Lung (tissue), 12 donors: ENCODE measurements around the gene HOXA9. TPM values are rescaled to one million over a fixed set of nuclear protein-coding genes. Genes with fewer than 3 reads are reported as not detected.

Source experiments
- ATAC-seq: fragments of 200-7000 bp; cut with Tn5 transposase; one replicate; pipeline ENCODE4 v1.9.1; 2020; ENCODE audit warnings: moderate number of reproducible peaks; ENCODE audit not compliant: insufficient read depth, low FRiP score
- DNase-seq, 3 donors: peaks; one replicate each; pipeline ENCODE4 v3.0.0-alpha.2; 2013 to 2017
- H3K27ac ChIP-seq, 2 donors: one replicate each; pipeline ENCODE4 v1.5.1; 2013; ENCODE audit warnings: mild to moderate bottlenecking in 2 of 2, moderate library complexity in 2 of 2, control low read depth in 1 of 2, inconsistent platforms in 1 of 2, low read depth in 1 of 2, low read length in 1 of 2
- H3K27me3 ChIP-seq, 3 donors: one replicate each; pipeline ENCODE4 v1.5.1; 2013; ENCODE audit warnings: low read length in 2 of 3; ENCODE audit not compliant: control insufficient read depth in 3 of 3, insufficient read depth in 3 of 3
- H3K36me3 ChIP-seq, 4 donors: one replicate each; pipeline ENCODE4 v1.5.1; 2013; ENCODE audit warnings: low read length in 4 of 4, mild to moderate bottlenecking in 1 of 4, moderate library complexity in 1 of 4; ENCODE audit not compliant: control insufficient read depth in 4 of 4, insufficient read depth in 4 of 4
- H3K4me1 ChIP-seq, 5 donors: one replicate each; pipeline ENCODE4 v1.5.1; 2013; ENCODE audit warnings: low read length in 5 of 5, mild to moderate bottlenecking in 2 of 5, moderate library complexity in 1 of 5; ENCODE audit not compliant: control insufficient read depth in 5 of 5, insufficient read depth in 5 of 5
- H3K4me3 ChIP-seq: one replicate; pipeline ENCODE4 v1.5.1; 2013; ENCODE audit warnings: mild to moderate bottlenecking, control low read depth, moderate library complexity
- H3K9ac ChIP-seq, 2 donors: one replicate each; pipeline ENCODE4 v1.5.1; 2013; ENCODE audit warnings: low read length in 2 of 2, control low read depth in 1 of 2; ENCODE audit not compliant: insufficient read depth in 1 of 2
- H3K9me3 ChIP-seq, 4 donors: one replicate each; pipeline ENCODE4 v1.5.1; 2013; ENCODE audit warnings: low read length in 3 of 4, mild to moderate bottlenecking in 1 of 4, moderate library complexity in 1 of 4; ENCODE audit not compliant: control insufficient read depth in 4 of 4, insufficient read depth in 3 of 4
- WGBS, 2 donors: extraction: QIAGEN DNeasy Blood & Tissue Kit; methylation state at CpG; one replicate each; pipeline ENCODE4 v1.1.7; 2013; 5-methylcytosine and 5-hydroxymethylcytosine counted together
- polyA plus RNA-seq, 2 donors: library from polyadenylated mRNA; stranded (reverse); fragments of 200-250 nt; gene quantifications; one replicate each; pipeline ENCODE4 v1.2.1, GENCODE V29; 2013
- total RNA-seq, 2 donors: library from RNA; depleted of rRNA in 1 of 2; stranded (reverse); fragments of >200 nt in 1 of 2; gene quantifications; one replicate each; pipeline ENCODE4 v1.2.1, GENCODE V29; 2014 to 2021
- TF ChIP-seq, protein P1 (sequence below): IDR thresholded peaks from 2 replicates; pipeline ENCODE4 v1.5.1; 2012; ENCODE audit warnings: mild to moderate bottlenecking; ENCODE audit errors: control extremely low read depth, extremely low read depth
- donor health status: control.
- donor health status: control.
- donor health status: Bipolar disorder and iron deficiency.
- donor health status: healthy.
- donor health status: DM: yes; HTN: yes; CAD: no.

Gene HOXA9
- total and polyA plus RNA-seq, 4 donors, result 0.11 to 0.85 (median 0.43) TPM

DNA sequence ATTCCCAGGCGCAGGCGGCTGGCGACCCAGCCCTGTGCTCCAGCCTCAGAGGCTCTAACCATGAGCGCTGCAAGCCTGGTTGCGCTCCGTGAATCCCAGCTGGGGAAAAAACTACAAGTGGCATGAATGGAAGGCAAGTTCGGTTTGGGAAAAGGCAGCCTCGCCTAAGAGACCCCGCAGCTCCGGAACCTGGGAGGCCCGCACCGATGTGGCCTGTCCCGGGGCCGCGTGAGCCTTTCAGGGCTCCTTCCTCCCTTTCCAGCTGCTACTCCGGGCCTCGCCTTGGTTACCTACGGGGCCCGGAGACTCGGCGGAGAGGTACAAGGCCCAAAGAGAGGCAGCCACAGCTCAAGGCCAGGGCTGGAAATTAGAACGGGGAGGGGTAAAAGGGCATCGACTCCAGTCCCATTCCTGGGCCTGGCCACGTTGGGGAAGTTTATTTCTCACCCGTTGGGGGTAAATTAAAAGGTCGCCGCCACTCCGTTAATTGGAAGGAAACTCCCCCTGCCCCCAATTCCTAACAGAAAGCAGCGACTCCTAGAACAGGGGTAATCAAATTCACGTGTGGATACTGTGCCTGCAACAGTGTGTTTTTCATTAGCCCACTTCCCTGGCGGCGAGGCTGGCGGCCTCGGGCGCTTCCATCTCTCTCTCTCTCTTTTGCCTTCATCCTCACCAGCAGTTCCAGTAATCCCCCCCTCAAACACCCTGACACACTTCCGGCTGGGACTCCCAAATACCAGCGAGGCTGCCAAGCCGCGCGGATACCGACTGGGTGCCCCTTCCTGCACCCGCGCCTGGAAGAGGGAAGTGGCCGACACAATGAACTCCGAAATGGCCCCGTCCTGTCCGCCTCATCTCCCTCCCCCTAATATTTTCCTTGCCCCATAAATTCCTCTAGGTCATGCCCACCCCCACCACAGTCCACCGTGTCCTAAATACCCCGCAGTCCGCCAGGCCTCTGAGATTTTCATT lies 1.5 kb upstream of the HOXA9 start:
- Histone ChIP-seq H3K9me3 (peaks cover 0 to 5% (median 0%) of the 10 kb centered on the region in 4 donors), H3K4me1 (peaks cover 0 to 21% (median 5%) of the 10 kb centered on the region in 5 donors), H3K27me3 (peaks cover 8 to 98% (median 89%) of the 10 kb centered on the region in 3 donors), H3K9ac (no peak overlapping the region), H3K27ac (no peak overlapping the region), H3K36me3 (no peaks in the 10 kb centered on the region), H3K4me3 (no peak overlapping the region)
- WGBS, 2 donors, result 8 to 22% methylated on average over 50 of the region's 50 CpGs
- TF ChIP-seq, protein P1, sequence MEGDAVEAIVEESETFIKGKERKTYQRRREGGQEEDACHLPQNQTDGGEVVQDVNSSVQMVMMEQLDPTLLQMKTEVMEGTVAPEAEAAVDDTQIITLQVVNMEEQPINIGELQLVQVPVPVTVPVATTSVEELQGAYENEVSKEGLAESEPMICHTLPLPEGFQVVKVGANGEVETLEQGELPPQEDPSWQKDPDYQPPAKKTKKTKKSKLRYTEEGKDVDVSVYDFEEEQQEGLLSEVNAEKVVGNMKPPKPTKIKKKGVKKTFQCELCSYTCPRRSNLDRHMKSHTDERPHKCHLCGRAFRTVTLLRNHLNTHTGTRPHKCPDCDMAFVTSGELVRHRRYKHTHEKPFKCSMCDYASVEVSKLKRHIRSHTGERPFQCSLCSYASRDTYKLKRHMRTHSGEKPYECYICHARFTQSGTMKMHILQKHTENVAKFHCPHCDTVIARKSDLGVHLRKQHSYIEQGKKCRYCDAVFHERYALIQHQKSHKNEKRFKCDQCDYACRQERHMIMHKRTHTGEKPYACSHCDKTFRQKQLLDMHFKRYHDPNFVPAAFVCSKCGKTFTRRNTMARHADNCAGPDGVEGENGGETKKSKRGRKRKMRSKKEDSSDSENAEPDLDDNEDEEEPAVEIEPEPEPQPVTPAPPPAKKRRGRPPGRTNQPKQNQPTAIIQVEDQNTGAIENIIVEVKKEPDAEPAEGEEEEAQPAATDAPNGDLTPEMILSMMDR, result no peak
- no peak for ATAC-seq
- DNase-seq, result peak in 1 of 3 donors; percentile 53

DNA sequence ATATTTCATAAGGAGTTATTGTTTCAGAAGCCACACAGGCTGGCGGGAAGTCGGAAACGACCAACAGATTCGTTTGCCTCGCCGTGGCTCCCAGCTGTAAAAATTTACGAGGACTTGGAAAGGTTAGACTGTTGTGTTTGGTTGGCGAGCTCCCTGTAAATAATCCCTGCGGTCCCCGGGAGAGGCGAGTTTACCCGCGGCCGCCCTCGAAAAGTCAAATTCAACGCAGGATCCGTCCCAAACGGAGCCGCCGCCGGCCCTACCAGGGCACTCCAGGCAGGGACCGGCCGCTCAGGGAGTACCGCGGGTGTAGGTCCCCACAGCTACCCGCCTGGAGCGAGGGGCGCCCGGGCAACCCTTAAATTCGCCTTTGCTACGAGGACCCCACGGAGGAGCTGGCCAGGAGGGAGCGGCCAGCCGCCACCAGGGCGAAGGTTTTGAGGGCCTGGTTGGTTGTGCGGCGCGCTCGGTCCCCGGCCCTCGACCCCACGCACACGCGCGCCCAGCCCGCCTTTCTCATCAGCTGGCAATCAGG lies 726 bp upstream of the HOXA9 start:
- Histone ChIP-seq H3K4me1 (peaks cover 0 to 21% (median 5%) of the 10 kb centered on the region in 5 donors), H3K36me3 (no peaks in the 10 kb centered on the region), H3K9me3 (peaks cover 0 to 1% (median 0%) of the 10 kb centered on the region in 4 donors), H3K4me3 (peak overlapping the region; percentile 1), H3K27me3 (peaks cover 8 to 98% (median 86%) of the 10 kb centered on the region in 3 donors), H3K27ac (no peak overlapping the region), H3K9ac (no peak overlapping the region)
- TF ChIP-seq, protein P1, result no peak
- 4 to 9% methylated on average over 46 of the region's 46 CpGs for WGBS, 2 donors
- ATAC-seq, result no peak
- peak in 2 of 3 donors; percentile 43 to 61 for DNase-seq

DNA sequence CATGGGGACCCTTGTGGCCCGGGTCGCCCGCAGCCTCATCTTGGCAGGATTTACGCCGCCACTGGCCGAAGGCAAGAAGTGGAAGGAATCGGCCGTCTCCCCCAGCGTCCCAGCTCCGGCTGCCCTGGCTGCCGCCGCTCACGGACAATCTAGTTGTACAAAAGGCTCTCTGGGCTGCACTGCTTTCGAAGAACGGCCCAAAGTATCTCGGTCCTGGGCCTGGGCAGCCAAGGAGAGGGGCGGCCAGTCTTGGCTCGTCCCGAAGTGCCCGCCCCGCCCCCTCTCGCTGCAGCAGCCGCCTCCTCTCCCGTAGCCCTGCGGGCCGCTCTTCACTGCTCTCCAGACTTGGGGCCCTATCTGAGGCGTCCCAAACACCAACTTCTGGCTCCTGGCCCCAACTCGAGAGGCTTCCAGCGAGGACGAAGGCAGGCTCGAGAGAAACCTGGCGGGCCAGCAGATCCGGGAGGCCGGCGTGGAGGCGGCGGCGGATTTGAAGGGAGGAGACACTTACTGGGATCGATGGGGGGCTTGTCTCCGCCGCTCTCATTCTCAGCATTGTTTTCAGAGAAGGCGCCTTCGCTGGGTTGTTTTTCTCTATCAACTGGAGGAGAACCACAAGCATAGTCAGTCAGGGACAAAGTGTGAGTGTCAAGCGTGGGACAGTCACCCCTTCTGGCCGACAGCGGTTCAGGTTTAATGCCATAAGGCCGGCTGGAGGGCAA lies 809 bp downstream of the HOXA9 start:
- ATAC-seq (no peak), DNase-seq (peak in 2 of 3 donors; percentile 35 to 41)
- Histone ChIP-seq H3K27ac (no peak overlapping the region), H3K9me3 (peaks cover 0 to 1% (median 0%) of the 10 kb centered on the region in 4 donors), H3K4me1 (peaks cover 0 to 21% (median 5%) of the 10 kb centered on the region in 5 donors), H3K4me3 (peak overlapping the region; percentile 36), H3K9ac (no peak overlapping the region), H3K27me3 (peaks cover 3 to 93% (median 81%) of the 10 kb centered on the region in 3 donors), H3K36me3 (no peaks in the 10 kb centered on the region)
- 7 to 14% methylated on average over 47 of the region's 47 CpGs for WGBS, 2 donors
- TF ChIP-seq, protein P1, result no peak
